Esophagus muscularis mucosa (tissue), 4 donors: ENCODE measurements around the gene AGFG1.

Experiments used
- CTCF ChIP-seq, 3 experiments: fragments of 200-600 bp in 2 of 3; fragments of 450-650 bp in 1 of 3; sonication (generic) in 2 of 3; IDR thresholded peaks; one replicate each; pipeline ENCODE4 v1.5.1; 2017 to 2019; ENCODE audit warnings: antibody characterized with exemption in 3 of 3, mild to moderate bottlenecking in 2 of 3, moderate library complexity in 1 of 3
- EP300 ChIP-seq: sonication (generic); formaldehyde crosslinking; IDR thresholded peaks from one replicate; pipeline ENCODE4 v1.6.1; 2017; ENCODE audit warnings: antibody characterized with exemption
- POLR2A ChIP-seq: fragments of 450-650 bp; IDR thresholded peaks from one replicate; pipeline ENCODE4 v1.6.1; 2017; ENCODE audit warnings: antibody characterized with exemption, moderate library complexity, mild to moderate bottlenecking, low read depth
- POLR2AphosphoS5 ChIP-seq, 2 donors: sonication (generic); formaldehyde crosslinking; IDR thresholded peaks; one replicate each; pipeline ENCODE4 v1.6.1; 2017; ENCODE audit warnings: antibody characterized with exemption in 2 of 2

- TF ChIP-seq POLR2AphosphoS5 (IDR thresholded peaks at IDR 0.05) (no peak), POLR2A (no peak), EP300 (no peak), CTCF (IDR thresholded peaks at IDR 0.05) (no peak)
Observed at GRCh38 chr2:227453810-227454209, 18.1 kb upstream of the AGFG1 start.
